Amniotic epithelial cell (primary cell): ENCODE results near the gene COL9A3.

Experiments used
- DNase-seq: peaks from one replicate; pipeline ENCODE4 v3.0.0-alpha.2; 2010; ENCODE audit warnings: low read depth

The COL9A3 gene

GRCh38 chr20:62823688-62824475 lies 7.0 kb downstream of the COL9A3 start:
- DNase-seq: no peak

DNA sequence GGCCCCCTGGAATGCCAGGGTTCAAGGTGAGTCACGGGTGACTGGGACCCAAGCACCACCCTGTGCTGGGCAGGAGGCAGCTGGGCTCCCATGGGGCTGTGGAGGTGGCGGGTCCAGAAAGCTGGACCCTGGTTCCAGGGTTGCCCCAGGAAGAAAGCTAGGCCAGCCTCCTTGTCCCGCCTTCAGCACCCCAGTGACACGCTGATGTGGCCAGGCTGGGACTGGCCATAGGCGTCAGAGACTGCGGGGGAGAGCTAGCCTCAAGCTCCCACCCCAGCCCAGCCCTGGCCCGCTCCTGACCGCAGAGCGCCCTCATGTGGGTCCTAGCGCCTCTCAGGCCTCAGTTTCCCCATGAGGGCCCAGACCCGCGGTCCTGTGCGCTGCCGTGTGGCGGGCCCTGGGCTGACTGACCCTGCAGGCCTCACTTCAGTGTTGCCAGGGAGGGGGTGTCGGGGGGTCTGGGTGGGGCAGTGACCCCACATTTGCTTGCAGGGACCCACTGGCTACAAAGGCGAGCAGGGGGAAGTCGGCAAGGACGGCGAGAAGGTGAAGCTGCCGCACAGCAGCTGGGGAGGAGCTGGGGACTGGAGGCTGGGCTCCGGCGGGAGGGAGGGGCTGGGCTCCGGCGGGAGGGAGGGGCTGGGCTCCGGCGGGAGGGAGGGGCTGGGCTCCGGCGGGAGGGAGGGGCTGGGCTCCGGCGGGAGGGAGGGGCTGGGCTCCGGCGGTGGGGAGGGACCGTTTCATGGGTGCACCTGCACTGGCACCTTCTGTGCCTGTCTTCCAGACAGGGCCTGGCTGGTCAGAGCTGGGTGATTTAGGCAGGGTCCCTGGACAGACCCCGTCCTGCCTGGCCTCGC lies 7.9 kb downstream of the COL9A3 start:
- DNase-seq: peak; percentile 55

DNA sequence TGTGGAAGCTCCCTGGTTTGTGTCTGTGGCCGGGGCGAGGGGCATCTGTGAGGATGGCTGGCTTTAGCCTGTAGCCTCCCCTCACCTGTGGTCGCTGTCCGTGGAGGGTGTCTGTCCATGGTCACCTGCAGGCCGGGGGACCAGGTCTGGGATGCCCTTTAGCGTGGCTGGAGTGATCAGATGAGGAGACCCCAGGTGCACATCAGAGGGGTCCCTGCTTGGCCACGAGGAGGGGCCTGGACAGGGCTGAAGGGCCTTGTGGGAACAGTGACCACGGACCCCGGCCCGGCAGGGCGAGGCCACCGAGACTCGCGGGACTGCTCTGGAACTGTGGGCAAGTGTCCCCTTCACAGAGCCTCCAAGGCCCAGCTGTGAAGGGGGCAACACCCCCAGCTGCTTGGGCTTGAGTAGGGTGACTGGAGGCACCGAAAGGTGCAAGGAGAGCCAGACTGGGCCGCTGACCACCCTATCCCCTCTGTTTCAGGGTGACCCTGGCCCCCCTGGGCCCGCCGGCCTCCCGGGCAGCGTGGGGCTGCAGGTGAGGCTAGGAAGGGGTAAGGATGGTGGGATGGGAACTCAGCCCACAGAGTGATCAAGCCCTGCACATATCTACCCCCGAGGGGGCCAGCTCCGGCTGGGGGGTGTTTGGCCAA lies 8.6 kb downstream of the COL9A3 start:
- DNase-seq: no peak

DNA sequence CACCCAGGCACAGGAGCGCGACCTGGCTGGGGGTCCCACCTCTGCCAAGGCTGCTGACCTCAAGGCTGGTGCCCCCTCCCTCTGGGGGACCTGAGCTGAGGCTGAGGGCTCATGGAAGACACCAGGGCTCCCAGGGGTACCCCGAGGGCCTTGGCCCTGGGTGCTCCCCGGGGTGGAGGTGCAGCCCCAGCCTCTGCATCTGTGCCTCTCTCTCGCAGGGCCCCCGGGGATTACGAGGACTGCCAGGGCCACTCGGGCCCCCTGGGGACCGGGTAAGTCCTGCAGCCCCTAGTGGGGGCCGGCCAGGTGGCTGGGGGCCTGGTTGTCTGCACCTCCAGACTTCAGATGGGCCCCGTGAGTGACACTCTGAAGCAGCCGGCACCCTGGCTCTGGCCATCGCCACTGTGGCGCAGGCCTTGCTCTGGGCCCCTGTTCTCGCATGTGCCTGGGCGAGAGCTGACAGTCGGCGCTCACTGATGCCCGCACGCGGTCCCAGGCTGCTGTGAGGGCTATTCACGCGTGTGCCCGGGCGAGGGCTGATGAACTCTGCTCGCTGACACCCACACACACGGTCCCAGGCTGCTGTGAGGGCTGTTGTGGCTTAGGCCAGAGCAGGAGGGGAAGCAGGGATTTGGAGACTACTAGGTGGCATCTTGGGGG lies 9.3 kb downstream of the COL9A3 start:
- no peak for DNase-seq

DNA sequence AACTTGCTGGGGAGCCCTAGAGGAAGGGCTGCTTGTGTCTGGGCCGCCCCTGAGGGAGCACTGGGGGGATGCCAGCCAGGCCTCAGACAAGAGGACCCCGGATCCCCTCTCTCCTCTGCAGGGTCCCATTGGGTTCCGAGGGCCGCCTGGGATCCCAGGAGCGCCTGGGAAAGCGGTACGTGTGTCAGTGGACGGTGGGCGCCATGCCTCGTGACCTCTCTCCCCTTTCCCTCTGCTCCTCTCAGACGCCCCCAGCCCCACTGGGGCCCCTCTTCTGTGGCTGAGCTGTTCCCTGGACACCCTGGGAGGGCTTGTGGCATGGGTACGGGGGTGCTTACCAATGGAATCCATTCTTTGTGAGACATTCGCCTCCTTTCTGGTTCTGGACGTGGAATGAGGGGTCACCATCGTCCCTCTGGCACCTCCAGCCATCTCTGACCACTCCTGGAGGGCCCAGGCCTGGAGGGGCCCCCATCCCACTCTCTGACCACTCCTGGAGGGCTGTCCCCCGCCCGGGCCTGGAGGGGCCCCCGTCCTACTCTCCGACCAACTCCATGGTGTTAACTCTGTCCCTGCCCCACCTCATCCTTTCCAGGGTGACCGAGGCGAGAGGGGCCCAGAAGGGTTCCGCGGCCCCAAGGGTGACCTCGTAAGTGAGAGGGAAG lies 9.9 kb downstream of the COL9A3 start:
- DNase-seq: no peak

DNA sequence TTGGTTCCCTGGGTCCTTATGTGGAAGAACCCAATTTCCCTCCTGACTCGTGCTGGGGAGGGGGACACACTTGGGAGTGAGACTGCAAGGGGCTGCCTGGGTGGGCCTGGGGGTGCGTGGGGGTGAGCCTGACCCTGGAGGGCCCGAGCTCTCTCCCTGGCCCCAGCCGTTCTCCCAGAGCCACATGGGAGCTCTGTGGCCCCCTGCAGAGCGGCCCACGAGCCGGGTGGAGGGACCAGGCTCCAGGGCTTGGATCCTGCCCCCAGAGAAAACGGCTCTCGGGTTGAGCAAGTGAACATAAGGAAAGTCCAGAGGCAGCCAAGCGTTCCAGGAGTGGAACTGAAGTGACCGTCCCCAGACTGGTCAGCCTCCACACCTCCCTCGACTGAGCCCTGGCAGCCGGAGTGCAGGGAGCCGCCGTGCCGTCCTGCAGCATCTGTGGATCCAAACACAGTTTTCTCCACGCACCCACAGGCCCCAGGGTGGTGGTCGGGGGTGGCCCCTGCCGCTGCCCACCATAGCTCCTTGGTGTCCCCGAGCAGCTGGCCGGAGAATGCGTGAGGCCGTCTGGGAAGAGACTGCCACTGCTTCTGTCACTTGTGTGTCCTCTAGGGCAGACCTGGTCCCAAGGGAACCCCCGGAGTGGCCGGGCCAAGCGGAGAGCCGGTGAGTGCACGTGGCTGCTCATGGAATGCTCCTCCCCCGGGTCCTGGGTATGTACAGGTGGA lies 10.6 kb downstream of the COL9A3 start:
- DNase-seq: no peak

DNA sequence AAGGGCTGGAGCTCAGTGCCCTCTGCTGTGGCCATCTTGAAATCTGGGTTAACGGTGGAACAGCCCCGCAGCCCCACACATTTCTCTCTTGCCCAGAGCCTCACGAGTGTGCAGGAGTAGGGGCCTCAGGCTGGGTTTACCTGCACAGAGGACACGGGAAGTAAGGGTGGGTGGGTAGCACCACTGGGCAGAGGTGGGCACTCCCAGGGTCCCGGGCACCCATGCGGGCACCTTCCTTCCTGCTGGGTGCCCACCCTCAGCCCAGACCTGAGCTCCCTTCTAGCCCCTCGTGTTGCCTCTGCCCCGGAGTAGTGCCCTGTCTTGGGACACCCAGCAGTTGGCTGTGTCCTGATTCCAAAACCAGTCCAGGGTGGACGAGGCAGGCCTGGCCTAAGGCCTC lies 11.2 kb downstream of the COL9A3 start:
- DNase-seq: no peak

- no peak for DNase-seq
These were observed 11.8 kb downstream of the COL9A3 start for GRCh38 chr20:62828511-62829230.

DNA sequence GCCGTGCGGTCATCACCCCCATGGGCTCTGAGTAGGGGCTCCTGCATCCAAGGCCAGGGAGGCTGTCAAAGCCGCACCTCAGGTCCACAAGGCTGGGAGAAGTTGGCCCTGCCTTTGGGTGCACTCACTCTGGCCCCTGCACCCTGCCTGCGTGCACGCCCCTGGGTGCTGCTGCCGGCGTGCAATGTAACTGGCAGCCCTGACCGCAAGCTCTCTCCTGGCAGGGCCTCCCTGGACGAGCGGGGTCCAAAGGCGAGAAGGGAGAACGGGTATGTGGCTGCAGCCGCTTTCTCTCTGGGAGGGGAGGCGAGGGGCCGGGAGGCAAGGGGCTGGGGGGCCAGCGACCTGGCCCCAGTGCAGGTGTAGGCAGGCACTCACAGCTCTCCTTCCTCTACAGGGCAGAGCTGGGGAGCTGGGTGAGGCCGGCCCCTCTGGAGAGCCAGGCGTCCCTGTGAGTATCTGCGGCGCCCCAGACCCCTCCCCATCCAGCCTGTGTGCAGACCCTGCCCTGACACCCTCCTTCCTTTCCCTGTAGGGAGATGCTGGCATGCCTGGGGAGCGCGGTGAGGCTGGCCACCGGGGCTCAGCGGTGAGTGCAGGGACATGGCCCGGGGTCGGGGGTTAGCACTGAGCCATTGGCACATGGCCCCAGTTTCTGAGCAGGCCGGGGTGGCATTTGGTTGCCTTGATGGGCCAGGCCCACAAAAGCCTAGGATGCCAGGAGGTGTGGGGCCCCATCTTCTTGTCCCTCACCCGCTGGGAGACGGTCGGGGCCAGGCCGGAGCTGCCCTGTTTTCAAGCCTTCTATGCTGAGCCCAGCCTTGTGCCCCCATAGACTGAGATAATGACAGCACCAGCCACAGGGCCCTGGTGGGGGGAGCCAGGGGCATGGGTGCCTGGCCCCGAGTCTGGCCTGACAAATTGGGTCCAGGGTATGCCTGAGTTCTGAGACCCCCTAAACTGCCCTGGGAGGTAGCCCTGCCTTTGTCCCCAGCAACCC lies 12.7 kb downstream of the COL9A3 start:
- no peak for DNase-seq

DNA sequence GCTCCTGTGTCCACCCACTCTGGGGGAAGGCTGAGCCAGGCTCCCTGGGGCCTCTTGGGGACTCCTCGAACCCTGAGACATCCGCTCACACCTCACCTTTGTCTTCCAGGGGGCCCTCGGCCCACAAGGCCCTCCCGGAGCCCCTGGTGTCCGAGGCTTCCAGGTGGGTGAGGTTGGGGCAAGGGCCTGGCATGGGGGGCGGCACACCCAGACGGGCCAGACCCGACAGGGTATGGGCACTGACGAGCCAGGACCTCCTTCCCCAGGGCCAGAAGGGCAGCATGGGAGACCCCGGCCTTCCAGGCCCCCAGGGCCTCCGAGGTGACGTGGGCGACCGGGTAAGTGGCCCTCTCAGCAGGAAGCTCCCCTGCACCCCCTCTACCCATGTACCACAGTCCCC lies 13.4 kb downstream of the COL9A3 start:
- no peak for DNase-seq

- DNase-seq: no peak
These were observed 14.0 kb downstream of the COL9A3 start for GRCh38 chr20:62830821-62831220.

DNA sequence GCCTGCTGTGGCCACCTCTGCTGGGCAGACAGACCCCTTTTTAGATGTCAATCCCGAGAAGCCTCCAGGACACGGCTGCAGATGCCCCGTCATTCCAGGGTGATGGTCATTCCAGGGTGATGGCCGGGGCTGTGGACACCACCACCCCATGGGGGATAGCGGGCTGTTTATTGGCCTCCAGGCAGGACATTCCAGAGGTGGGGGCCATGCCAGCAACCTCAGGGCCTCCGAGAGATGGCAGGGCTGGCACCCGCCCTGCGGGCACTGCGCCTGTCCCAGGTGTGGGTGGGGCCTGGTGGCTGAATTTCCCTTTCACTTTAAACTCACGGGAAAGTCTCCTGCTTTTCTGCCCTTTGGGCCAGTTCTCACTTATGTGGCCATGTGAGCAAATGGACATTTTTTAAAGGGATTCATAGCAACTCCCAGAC lies 14.5 kb downstream of the COL9A3 start:
- DNase-seq: no peak

DNA sequence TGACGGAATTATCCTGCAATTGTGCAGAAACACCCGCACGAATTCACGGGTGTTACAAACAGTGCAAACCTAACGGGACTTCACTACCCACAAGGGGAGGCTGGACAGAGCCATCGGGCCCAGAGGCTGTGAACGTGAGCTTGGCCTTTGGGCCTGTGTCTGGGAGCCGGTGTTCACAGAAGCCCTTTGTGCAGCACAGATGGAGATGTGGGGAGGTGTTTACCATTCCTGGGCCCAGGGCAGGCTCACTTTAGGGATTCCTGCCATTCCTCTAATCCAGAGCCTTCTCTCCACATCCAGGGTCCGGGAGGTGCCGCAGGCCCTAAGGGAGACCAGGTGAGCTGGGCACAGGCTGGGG lies 15.0 kb downstream of the COL9A3 start:
- DNase-seq: no peak

- DNase-seq: no peak
These were observed 15.5 kb downstream of the COL9A3 start for GRCh38 chr20:62832212-62832922.

DNA sequence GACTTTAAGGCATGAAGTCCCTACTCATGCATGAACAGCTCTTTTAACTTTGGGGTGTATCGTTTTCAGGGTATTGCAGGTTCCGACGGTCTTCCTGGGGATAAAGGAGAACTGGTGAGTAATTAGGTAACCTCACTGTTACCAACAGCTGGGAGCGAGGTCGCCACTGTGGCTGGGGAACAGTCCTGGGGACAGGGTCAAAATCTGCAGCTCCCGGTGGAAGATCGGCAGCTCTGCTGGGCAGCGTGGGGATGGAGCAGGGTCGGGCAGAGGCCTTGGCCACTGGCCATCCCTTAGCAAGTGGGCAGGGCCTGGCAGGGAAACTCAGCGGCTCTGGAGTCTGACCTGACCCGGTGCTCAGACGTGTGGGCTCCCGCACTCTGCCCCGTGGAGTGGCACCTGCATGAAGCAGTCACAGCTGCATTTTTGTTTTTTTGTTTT lies 16.1 kb downstream of the COL9A3 start:
- no peak for DNase-seq

GRCh38 chr20:62834967-62835730 lies 18.3 kb downstream of the COL9A3 start:
- DNase-seq: no peak
